Activated CD4-positive, alpha-beta T cell treated with anti-CD3 and anti-CD28 coated beads for 24 hours (primary cell): Measurements from ENCODE around the gene GALNT7.

Source experiments
- DNase-seq, 2 donors: peaks; one replicate each; pipeline ENCODE4 v3.0.0-alpha.2; 2020; ENCODE audit warnings: low read depth in 2 of 2

The GALNT7 gene

DNA sequence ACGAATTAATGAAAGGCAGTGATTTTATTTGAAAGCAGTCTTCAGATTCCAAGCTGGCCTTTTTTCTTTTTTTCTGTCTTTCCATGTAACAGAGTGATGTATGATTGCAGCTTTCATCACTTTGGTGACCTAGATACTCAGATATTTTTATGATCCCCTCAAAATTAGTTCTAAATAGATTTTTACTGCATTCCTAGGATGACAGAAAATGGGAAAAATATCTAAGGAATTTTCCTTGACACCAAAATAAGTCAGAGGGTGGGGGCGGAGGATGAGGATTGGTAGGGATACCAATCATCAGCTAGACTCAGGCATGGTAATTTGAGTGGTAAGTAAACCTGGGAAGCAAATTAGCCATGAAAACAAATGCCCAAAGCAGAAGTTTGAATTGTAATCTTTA lies 177.5 kb downstream of the GALNT7 start:
- no peak for DNase-seq

- DNase-seq, result no peak
Observed at GRCh38 chr4:173347467-173347866, 178.9 kb downstream of the GALNT7 start.

DNA sequence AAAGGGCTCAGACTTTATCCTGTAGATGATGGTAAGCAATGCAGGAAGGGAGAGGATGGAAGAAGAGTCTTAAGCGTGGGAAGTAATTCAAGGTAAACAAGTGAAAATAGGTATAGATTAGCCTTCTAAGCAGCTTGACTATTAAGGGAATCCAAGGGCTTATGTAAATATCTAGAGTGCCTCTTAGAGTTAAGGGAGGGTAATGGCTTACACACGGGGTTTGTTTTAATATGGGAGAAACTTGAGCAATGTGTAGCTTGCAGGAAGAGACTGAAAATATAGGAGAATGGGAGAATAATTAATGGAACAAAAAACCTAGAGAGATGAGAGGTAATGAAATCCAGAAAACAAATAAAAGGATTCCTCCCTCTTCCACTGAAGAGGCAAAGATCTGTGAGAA lies 189.3 kb downstream of the GALNT7 start:
- no peak for DNase-seq

GRCh38 chr4:173360587-173361221 lies 192.1 kb downstream of the GALNT7 start:
- no peak for DNase-seq

DNA sequence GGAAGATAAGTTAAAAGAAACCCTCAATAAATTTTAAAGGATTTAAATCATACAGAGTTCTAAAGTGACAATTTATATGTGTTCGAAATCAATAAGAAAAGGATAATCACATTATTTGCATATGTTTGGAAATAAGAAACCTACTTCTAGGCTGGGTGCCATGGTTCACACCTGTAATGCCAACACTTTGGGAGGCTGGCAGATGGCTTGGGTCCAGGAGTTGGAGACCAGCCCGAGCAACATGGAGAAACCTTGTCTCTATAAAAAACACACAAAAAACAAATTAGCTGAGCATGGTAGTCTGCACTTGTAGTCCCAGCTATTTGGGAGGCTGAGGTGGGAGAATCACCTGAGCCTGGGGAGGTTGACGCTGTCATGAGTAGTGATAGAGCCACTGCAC lies 194.1 kb downstream of the GALNT7 start:
- DNase-seq, result no peak

DNA sequence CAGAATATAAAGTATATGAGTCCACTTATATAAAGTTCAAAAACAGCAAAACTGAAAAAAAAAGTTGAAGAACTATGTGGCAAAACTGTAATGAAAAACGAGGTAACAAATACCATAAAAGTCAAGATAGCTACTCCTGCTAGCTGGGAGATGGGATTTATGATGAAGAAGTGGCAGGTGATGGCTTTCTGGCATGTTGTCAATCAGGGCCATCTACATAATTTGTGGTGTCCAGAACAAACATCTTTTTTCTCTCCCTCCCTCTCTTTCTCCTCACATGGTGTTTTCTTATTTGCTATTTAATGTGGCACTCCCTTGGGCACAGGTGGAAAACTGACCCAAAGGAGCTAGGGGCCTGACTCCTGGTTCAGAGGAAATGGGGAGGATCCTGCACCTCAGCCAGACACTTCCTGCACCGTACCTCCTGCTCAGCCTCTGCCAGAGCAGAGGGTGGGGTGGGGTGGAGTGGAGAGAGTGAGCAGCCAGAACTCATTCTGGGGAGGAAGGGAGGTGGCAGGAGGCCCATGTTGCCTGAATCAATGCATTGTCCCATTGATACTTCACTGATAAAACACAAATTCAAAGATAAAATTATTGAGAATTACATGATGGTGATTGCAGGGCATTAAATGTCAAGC lies 196.9 kb downstream of the GALNT7 start:
- no peak for DNase-seq

DNA sequence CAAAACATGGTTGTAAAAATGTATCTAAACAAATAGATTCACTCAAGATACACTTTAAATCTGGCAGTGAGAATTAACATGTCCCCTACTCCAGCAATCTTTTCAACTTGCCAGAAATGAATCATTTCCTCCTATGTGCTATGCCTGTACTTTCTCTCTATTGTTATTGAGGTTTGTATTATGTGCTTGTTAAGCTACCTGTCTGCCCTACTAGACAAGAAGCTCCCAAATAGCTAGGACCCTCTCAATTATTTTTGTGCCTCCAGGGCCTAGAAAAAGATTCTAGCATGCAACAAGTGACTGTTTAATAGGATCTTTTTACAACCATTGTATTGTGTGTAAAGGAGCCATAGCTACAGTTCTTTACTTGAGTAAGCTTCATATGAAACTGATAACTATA lies 198.7 kb downstream of the GALNT7 start:
- no peak for DNase-seq

DNA sequence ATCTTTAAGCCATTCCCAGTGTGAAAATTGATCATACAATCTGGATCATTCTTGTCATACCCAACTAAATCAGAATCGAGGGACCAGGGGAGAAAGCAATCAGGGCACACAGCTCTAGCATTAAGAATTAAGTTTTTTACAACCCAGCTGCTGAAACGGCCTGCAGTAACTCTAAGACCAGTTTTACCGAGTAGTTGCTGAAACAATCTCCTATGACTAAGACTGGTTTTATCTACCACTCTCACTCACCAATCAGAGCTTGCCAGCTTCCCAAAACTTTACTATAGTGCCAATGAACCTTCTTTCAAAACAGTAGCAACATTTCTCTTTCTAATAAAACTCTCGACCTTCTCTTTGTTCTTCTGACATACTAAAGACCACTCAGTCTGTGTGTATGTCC lies 199.3 kb downstream of the GALNT7 start:
- DNase-seq, result no peak

DNA sequence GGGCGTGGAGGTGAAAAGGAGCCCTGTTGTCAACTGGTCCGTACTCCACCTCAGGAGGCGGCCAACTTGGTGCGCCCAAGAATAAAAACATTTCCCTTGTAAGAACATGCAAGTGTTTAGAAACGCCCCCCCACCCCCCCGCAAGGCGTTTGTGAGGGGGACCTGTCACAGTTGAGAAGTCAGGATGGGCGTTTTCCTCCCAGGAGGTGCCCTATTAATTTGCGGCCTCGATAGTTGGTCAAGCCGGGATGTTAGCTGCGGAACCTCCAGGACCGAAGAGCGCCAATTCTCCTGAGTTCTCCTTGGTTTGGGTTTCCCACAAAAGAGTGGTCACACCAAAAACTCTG lies 201.5 kb downstream of the GALNT7 start:
- peak in 1 of 2 donors; percentile 26 for DNase-seq

- DNase-seq, result peak; percentile 92 to 93
Observed at GRCh38 chr4:173370477-173371291, 202.1 kb downstream of the GALNT7 start, which contains the start of gene SAP30. TSS of gene SAP30 (plus strand) at chr4:173370954. CDS start at chr4:173371183, 229 bp downstream.

GRCh38 chr4:173371292-173372192 lies 202.9 kb downstream of the GALNT7 start:
- peak; percentile 5 to 13 for DNase-seq
